ENCODE measurements around the gene CD48. TPM values are rescaled to one million over a fixed set of nuclear protein-coding genes. Genes with fewer than 3 reads are reported as not detected.
"Not testable (repeated sequence)": the region's sequence is repeated elsewhere in the genome, so short reads cannot be mapped to it uniquely, and the experiment has no call there.

Gene CD48
- total RNA-seq, 6 donors from 2014 or later: 9.4 to 32.1 (median 16.3) TPM

GRCh38 chr1:160720356-160721085 lies 8.9 kb upstream of the CD48 start:
- no peak for TF ChIP-seq EP300 (IDR thresholded peaks at IDR 0.05)
- no peak for TF ChIP-seq CTCF (IDR thresholded peaks at IDR 0.05)
- TF ChIP-seq POLR2AphosphoS5 (IDR thresholded peaks at IDR 0.05): no peak
- no peak for TF ChIP-seq POLR2A (IDR thresholded peaks at IDR 0.05)
- no peaks in the 10 kb centered on the region for H3K36me3 ChIP-seq
- 84 to 91% methylated on average over 3 of the region's 3 CpGs for WGBS, 2 donors
- no peaks in the 10 kb centered on the region for H3K27me3 ChIP-seq
- no peaks in the 10 kb centered on the region for H3K9me3 ChIP-seq
- no peak overlapping the region for H3K27ac ChIP-seq
- no peak for DNase-seq
- ATAC-seq (ENCODE audit: low FRiP score in 2 of 2): no peak
- no peaks in the 10 kb centered on the region for H3K4me1 ChIP-seq
- H3K4me3 ChIP-seq: no peak overlapping the region

- H3K9me3 ChIP-seq: no peaks in the 10 kb centered on the region
- no peak overlapping the region for H3K27ac ChIP-seq
- 44 to 46% methylated on average over 4 of the region's 4 CpGs for WGBS, 2 donors
- H3K36me3 ChIP-seq: no peaks in the 10 kb centered on the region
- H3K4me1 ChIP-seq: no peaks in the 10 kb centered on the region
- H3K4me3 ChIP-seq: no peak overlapping the region
- TF ChIP-seq EP300 (IDR thresholded peaks at IDR 0.05) (no peak), CTCF (IDR thresholded peaks at IDR 0.05) (no peak), POLR2A (IDR thresholded peaks at IDR 0.05) (no peak), POLR2AphosphoS5 (IDR thresholded peaks at IDR 0.05) (no peak)
- no peak for ATAC-seq (ENCODE audit: low FRiP score in 2 of 2)
- no peak for DNase-seq
- no peaks in the 10 kb centered on the region for H3K27me3 ChIP-seq
Observed at GRCh38 chr1:160718210-160718609, 6.6 kb upstream of the CD48 start.

GRCh38 chr1:160717306-160717705 lies 5.7 kb upstream of the CD48 start:
- DNase-seq: no peak
- Histone ChIP-seq H3K4me1 (peaks cover 0 to 3% (median 0%) of the 10 kb centered on the region in 4 donors), H3K27ac (no peak overlapping the region), H3K9me3 (no peaks in the 10 kb centered on the region), H3K36me3 (no peaks in the 10 kb centered on the region), H3K4me3 (no peak overlapping the region), H3K27me3 (no peaks in the 10 kb centered on the region)
- TF ChIP-seq EP300 (IDR thresholded peaks at IDR 0.05) (no peak), POLR2AphosphoS5 (IDR thresholded peaks at IDR 0.05) (no peak), POLR2A (IDR thresholded peaks at IDR 0.05) (no peak), CTCF (IDR thresholded peaks at IDR 0.05) (no peak)
- ATAC-seq (ENCODE audit: low FRiP score in 2 of 2): no peak
- WGBS, 2 donors: 76 to 81% methylated on average over 5 of the region's 5 CpGs

GRCh38 chr1:160716013-160716412 lies 4.4 kb upstream of the CD48 start:
- TF ChIP-seq CTCF (IDR thresholded peaks at IDR 0.05): no peak
- DNase-seq (no peak), ATAC-seq (ENCODE audit: low FRiP score in 2 of 2) (no peak)
- H3K4me3 ChIP-seq: no peak overlapping the region
- no peaks in the 10 kb centered on the region for H3K9me3 ChIP-seq
- H3K36me3 ChIP-seq: no peaks in the 10 kb centered on the region
- H3K27ac ChIP-seq: no peak overlapping the region
- 85 to 97% methylated on average over 1 of the region's 1 CpG for WGBS, 2 donors
- no peaks in the 10 kb centered on the region for H3K27me3 ChIP-seq
- peaks cover 0 to 5% (median 0%) of the 10 kb centered on the region in 4 donors for H3K4me1 ChIP-seq

- H3K36me3 ChIP-seq; ATAC-seq (ENCODE audit: low FRiP score in 2 of 2); DNase-seq; H3K4me1 ChIP-seq; H3K4me3 ChIP-seq; H3K27me3 ChIP-seq; H3K9me3 ChIP-seq; H3K27ac ChIP-seq: not testable (repeated sequence)
- 83% methylated on average over 4 of the region's 5 CpGs; no CpG with 5 or more reads in 1 of the 2 donors for WGBS, 2 donors
Observed at GRCh38 chr1:160714034-160714648, 2.5 kb upstream of the CD48 start.

Data from upper lobe of left lung (tissue), 6 donors.